Suprapubic skin (tissue), 4 donors: ENCODE measurements around the gene DCUN1D1. TPM values are rescaled to one million over a fixed set of nuclear protein-coding genes. Genes with fewer than 3 reads are reported as not detected.

Source experiments
- DNase-seq, 2 donors: peaks; one replicate each; pipeline ENCODE4 v3.0.0-alpha.2; 2019; ENCODE audit warnings: low spot score in 2 of 2
- H3K27ac ChIP-seq: fragments of 200-600 bp; sonication (generic); one replicate; pipeline ENCODE4 v1.5.1; 2019
- H3K27me3 ChIP-seq: fragments of 200-600 bp; sonication (generic); one replicate; pipeline ENCODE4 v1.5.1; 2019
- H3K36me3 ChIP-seq: fragments of 200-600 bp; sonication (generic); one replicate; pipeline ENCODE4 v1.5.1; 2019
- H3K4me1 ChIP-seq: fragments of 200-600 bp; sonication (generic); one replicate; pipeline ENCODE4 v1.5.1; 2019
- H3K4me3 ChIP-seq: fragments of 200-600 bp; sonication (generic); one replicate; pipeline ENCODE4 v1.5.1; 2019; ENCODE audit warnings: mild to moderate bottlenecking
- H3K9me3 ChIP-seq: fragments of 200-600 bp; sonication (generic); one replicate; pipeline ENCODE4 v1.5.1; 2019
- EP300 ChIP-seq: sonication (generic); formaldehyde crosslinking; IDR thresholded peaks from one replicate; pipeline ENCODE4 v1.6.1; 2017; ENCODE audit warnings: antibody characterized with exemption
- POLR2A ChIP-seq, 2 donors: fragments of 450-650 bp; IDR thresholded peaks; one replicate each; pipeline ENCODE4 v1.6.1; 2017; ENCODE audit warnings: antibody characterized with exemption in 2 of 2, mild to moderate bottlenecking in 2 of 2, moderate library complexity in 2 of 2
- POLR2AphosphoS5 ChIP-seq, 3 donors: sonication (generic); formaldehyde crosslinking; IDR thresholded peaks; one replicate each; pipeline ENCODE4 v1.6.1; 2017; ENCODE audit warnings: antibody characterized with exemption in 3 of 3
- WGBS: methylation state at CpG from one replicate; pipeline ENCODE4 v1.1.5; 2018; 5-methylcytosine and 5-hydroxymethylcytosine counted together
- total RNA-seq, 4 donors: library from RNA; depleted of rRNA; stranded (reverse); fragments of >200 nt; gene quantifications; one replicate each; pipeline ENCODE4 v1.1.0, GENCODE V29; 2016
- TF ChIP-seq, protein P1 (sequence below), 2 donors: fragments of 200-600 bp in 1 of 2; fragments of 450-650 bp in 1 of 2; sonication (generic) in 1 of 2; IDR thresholded peaks; one replicate each; pipeline ENCODE4 v1.5.1; 2016 to 2019; ENCODE audit warnings: antibody characterized with exemption in 2 of 2, mild to moderate bottlenecking in 1 of 2, moderate library complexity in 1 of 2

Gene DCUN1D1
- total RNA-seq, 4 donors from 2014 or later = 17.5 to 29.7 (median 23.0) TPM

DNA sequence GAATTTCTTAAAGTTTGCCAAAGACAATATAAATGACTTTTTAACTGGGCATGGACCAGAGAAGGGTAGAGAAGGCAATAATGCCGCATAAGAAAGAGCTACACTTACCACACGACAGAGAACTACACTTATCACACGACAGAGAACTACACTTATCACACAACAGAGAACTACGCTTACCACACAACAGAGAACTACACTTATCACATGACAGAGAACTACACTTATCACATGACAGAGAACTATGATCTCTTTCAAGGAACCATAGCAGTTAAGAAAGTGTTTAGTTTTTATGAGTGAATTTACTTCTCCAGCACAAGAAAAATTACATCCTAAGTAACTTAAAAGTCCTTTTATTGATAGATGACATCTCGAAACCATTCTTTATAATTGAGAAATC is 32.0 kb downstream of the DCUN1D1 start:
- Histone ChIP-seq H3K27ac (no peak overlapping the region), H3K27me3 (no peaks in the 10 kb centered on the region), H3K4me3 (no peak overlapping the region), H3K4me1 (no peaks in the 10 kb centered on the region), H3K9me3 (no peaks in the 10 kb centered on the region), H3K36me3 (peaks cover 23% of the 10 kb centered on the region)
- DNase-seq = no peak
- WGBS = 84% methylated on average over 5 of the region's 5 CpGs
- TF ChIP-seq, protein P1, sequence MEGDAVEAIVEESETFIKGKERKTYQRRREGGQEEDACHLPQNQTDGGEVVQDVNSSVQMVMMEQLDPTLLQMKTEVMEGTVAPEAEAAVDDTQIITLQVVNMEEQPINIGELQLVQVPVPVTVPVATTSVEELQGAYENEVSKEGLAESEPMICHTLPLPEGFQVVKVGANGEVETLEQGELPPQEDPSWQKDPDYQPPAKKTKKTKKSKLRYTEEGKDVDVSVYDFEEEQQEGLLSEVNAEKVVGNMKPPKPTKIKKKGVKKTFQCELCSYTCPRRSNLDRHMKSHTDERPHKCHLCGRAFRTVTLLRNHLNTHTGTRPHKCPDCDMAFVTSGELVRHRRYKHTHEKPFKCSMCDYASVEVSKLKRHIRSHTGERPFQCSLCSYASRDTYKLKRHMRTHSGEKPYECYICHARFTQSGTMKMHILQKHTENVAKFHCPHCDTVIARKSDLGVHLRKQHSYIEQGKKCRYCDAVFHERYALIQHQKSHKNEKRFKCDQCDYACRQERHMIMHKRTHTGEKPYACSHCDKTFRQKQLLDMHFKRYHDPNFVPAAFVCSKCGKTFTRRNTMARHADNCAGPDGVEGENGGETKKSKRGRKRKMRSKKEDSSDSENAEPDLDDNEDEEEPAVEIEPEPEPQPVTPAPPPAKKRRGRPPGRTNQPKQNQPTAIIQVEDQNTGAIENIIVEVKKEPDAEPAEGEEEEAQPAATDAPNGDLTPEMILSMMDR (IDR thresholded peaks at IDR 0.05) = no peak
- TF ChIP-seq POLR2A (IDR thresholded peaks at IDR 0.05) = no peak
- TF ChIP-seq EP300 = no peak
- TF ChIP-seq POLR2AphosphoS5 (IDR thresholded peaks at IDR 0.05) = no peak

DNA sequence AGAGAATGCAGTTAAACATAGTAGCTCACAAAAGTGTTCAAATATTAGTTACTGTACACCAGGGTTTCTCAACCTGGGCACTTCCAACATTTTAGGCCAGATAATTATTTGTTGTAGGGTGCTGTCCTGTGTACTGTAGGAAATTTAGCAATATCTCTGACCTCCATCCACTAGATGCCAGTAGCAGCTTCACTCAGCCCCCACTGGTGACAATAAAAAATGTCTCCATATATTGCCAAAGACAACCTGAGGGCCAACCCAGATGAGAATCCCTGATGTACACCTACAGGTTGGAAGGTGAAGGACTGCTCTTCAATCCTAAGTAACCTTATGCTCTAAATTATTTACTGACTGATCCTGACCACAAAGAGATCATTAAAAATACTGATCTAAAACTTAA is 32.5 kb downstream of the DCUN1D1 start:
- TF ChIP-seq POLR2AphosphoS5 (IDR thresholded peaks at IDR 0.05) (no peak), EP300 (no peak), POLR2A (IDR thresholded peaks at IDR 0.05) (no peak)
- TF ChIP-seq, protein P1 (IDR thresholded peaks at IDR 0.05) = no peak
- no peaks in the 10 kb centered on the region for H3K9me3 ChIP-seq
- no peaks in the 10 kb centered on the region for H3K27me3 ChIP-seq
- peaks cover 23% of the 10 kb centered on the region for H3K36me3 ChIP-seq
- no peak for DNase-seq
- no peak overlapping the region for H3K27ac ChIP-seq
- H3K4me1 ChIP-seq = no peaks in the 10 kb centered on the region
- no peak overlapping the region for H3K4me3 ChIP-seq

DNA sequence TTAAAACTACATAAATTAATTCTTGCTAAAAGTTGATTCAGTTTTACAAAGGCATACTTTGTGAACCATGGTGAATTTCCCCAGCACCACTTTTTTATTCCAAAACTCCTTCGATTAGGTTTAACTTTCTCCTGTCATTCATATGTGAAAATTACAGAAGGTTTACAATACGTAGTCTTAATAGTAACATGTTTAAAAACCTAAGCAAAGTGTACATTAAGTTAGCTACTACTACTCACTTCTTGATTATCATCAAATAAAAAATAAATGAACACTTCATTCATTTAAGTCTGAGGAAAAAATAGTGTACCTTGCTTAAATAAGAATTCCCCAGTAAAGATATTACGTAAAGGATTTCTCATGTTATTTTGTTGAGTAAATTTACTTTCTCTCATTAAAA is 38.6 kb downstream of the DCUN1D1 start:
- H3K4me3 ChIP-seq = no peak overlapping the region
- H3K9me3 ChIP-seq = no peaks in the 10 kb centered on the region
- TF ChIP-seq POLR2AphosphoS5 (IDR thresholded peaks at IDR 0.05) (no peak), POLR2A (IDR thresholded peaks at IDR 0.05) (no peak), EP300 (no peak)
- TF ChIP-seq, protein P1 (IDR thresholded peaks at IDR 0.05) = no peak
- no peaks in the 10 kb centered on the region for H3K27me3 ChIP-seq
- no peaks in the 10 kb centered on the region for H3K4me1 ChIP-seq
- WGBS = 97% methylated on average over 3 of the region's 3 CpGs
- peaks cover 22% of the 10 kb centered on the region for H3K36me3 ChIP-seq
- no peak for DNase-seq
- no peak overlapping the region for H3K27ac ChIP-seq

DNA sequence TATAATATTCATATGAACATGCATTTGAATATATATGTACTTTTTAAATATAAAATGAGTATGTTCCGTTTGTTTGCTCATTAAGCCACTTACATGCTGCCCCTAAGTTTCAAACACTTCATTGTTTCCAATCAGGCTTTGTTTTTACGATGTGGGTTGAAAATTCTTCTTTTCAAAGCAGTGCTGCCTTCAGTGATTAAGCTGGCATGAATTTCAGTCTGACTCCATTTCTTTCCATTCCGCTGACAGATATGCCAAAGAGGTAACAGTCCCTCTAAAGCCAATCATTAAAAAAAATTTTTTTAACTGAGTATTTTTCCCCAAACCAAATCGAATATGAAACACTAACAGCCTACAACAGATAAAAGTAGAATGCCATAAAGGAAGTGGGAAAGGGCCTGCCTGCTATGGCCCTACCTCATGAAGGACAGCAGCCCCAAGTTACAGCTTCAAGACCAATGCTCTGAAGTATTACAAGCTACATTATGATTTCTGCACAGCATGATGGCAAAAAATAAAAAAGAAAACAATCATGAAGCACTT is 40.0 kb downstream of the DCUN1D1 start:
- H3K4me3 ChIP-seq = no peak overlapping the region
- no peaks in the 10 kb centered on the region for H3K27me3 ChIP-seq
- WGBS = 88% methylated on average over 4 of the region's 4 CpGs
- H3K36me3 ChIP-seq = peaks cover 10% of the 10 kb centered on the region
- H3K9me3 ChIP-seq = no peaks in the 10 kb centered on the region
- no peak overlapping the region for H3K27ac ChIP-seq
- DNase-seq = no peak
- H3K4me1 ChIP-seq = no peaks in the 10 kb centered on the region
- TF ChIP-seq POLR2A (IDR thresholded peaks at IDR 0.05) = no peak
- TF ChIP-seq, protein P1 (IDR thresholded peaks at IDR 0.05) = no peak
- no peak for TF ChIP-seq POLR2AphosphoS5 (IDR thresholded peaks at IDR 0.05)
- TF ChIP-seq EP300 = no peak

DNA sequence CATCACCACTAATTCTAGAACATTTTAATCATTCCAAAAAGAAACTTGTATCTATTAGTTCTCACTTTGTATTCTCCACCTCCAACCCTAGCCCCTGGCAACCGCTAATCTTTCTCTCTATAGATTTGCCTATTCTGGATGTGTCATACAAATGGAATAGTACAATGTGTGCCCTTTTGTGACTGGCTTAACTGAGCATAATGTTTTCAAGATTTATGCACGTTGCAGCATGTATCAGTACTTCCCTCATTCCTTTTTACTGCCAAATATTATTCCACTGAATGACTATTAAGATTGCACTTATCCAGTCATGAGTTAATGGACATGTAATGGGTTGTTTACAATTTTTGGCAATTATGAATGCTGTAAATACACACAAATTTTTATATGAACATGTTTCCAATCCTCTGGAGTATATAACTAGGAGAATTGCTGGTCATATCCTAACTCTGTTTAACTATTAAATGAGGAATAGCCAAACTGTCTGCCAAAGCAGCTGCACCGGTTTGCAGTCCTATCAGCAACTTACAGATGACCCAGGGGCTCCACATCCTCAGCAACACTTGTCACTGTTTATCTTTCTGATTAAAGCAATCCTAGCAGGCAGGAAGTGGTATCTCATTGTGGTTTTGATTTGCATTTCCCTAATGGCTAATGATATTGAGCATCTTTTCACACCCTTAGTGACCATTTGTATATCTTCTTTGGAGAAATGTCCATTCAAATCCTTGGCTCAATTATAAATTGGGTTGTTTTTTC is 42.9 kb downstream of the DCUN1D1 start:
- TF ChIP-seq, protein P1 (IDR thresholded peaks at IDR 0.05) = no peak
- TF ChIP-seq EP300 (no peak), POLR2A (IDR thresholded peaks at IDR 0.05) (no peak), POLR2AphosphoS5 (IDR thresholded peaks at IDR 0.05) (no peak)
- Histone ChIP-seq H3K9me3 (no peaks in the 10 kb centered on the region), H3K27ac (no peak overlapping the region), H3K27me3 (no peaks in the 10 kb centered on the region), H3K36me3 (peaks cover 3% of the 10 kb centered on the region), H3K4me1 (no peaks in the 10 kb centered on the region), H3K4me3 (no peak overlapping the region)
- DNase-seq = no peak
- 60% methylated on average over 3 of the region's 3 CpGs for WGBS
